CD8-positive, alpha-beta memory T cell (primary cell): ENCODE data around the gene DOCK6. TPM values are rescaled to one million over a fixed set of nuclear protein-coding genes. Genes with fewer than 3 reads are reported as not detected.

Experiments used
- CTCF ChIA-PET: fragments of 350-600 bp; sonication (Branson Sonifier 250); formaldehyde crosslinking; loops from one replicate; lab custom pipeline; 2021; ENCODE audit warnings: antibody characterized with exemption; lab: Charles Lee
- POLR2A ChIA-PET: fragments of 350-600 bp; sonication (Branson Sonifier 250); formaldehyde crosslinking; loops from one replicate; lab custom pipeline; 2021; ENCODE audit warnings: antibody characterized with exemption; lab: Charles Lee
- DNase-seq, 5 donors: peaks; one replicate each; pipeline versions ENCODE4 v3.0.0 to v3.0.0-alpha.2; 2020 to 2022; ENCODE audit warnings: mixed read lengths in 1 of 5
- H3K27ac ChIP-seq: one replicate; pipeline ENCODE4 v1.7.0; 2013; ENCODE audit warnings: low read depth, mild to moderate bottlenecking, low read length, moderate library complexity
- H3K27me3 ChIP-seq: 2 replicates; pipeline ENCODE4 v1.7.0; 2013; ENCODE audit warnings: low read length, mild to moderate bottlenecking; ENCODE audit not compliant: insufficient read depth, poor library complexity, severe bottlenecking
- H3K36me3 ChIP-seq: 2 replicates; pipeline ENCODE4 v1.7.0; 2013; ENCODE audit warnings: mild to moderate bottlenecking, low read length, moderate library complexity; ENCODE audit not compliant: insufficient read depth
- H3K4me1 ChIP-seq: 2 replicates; pipeline ENCODE4 v1.7.0; 2013; ENCODE audit warnings: mild to moderate bottlenecking, low read length, moderate library complexity; ENCODE audit not compliant: insufficient read depth
- H3K4me3 ChIP-seq: 2 replicates; pipeline ENCODE4 v1.7.0; 2013; ENCODE audit warnings: mild to moderate bottlenecking, low read length
- H3K9me3 ChIP-seq: 2 replicates; pipeline ENCODE4 v1.7.0; 2013; ENCODE audit warnings: mild to moderate bottlenecking, low read length
- H3K27ac Mint-ChIP-seq, 8 donors: one replicate each; pipeline ENCODE4 v1.8.0; 2020 to 2021; ENCODE audit warnings: mixed read lengths in 8 of 8, mild to moderate bottlenecking in 6 of 8, inconsistent platforms in 3 of 8, moderate library complexity in 3 of 8
- H3K27me3 Mint-ChIP-seq, 2 donors: one replicate each; pipeline ENCODE4 v1.8.0; 2020 to 2021; ENCODE audit warnings: mixed read lengths in 2 of 2, mild to moderate bottlenecking in 1 of 2, moderate library complexity in 1 of 2
- H3K36me3 Mint-ChIP-seq, 3 donors: one replicate each; pipeline ENCODE4 v1.8.0; 2020 to 2021; ENCODE audit warnings: mixed read lengths in 3 of 3, inconsistent platforms in 1 of 3, mild to moderate bottlenecking in 1 of 3
- H3K4me1 Mint-ChIP-seq, 3 donors: one replicate each; pipeline ENCODE4 v1.8.0; 2020 to 2021; ENCODE audit warnings: mixed read lengths in 3 of 3, inconsistent platforms in 1 of 3, mild to moderate bottlenecking in 1 of 3
- H3K4me3 Mint-ChIP-seq, 7 donors: one replicate each; pipeline ENCODE4 v1.8.0; 2020 to 2021; ENCODE audit warnings: mixed read lengths in 7 of 7, mild to moderate bottlenecking in 6 of 7, moderate library complexity in 4 of 7, inconsistent platforms in 2 of 7
- H3K9me3 Mint-ChIP-seq, 5 donors: one replicate each; pipeline ENCODE4 v1.8.0; 2020 to 2022; ENCODE audit warnings: mixed read lengths in 5 of 5, mild to moderate bottlenecking in 3 of 5, moderate library complexity in 2 of 5, inconsistent platforms in 1 of 5
- polyA plus RNA-seq: library from polyadenylated mRNA; unstranded; fragments of 300-500 nt; fragmentation: Illumina TruSeq; gene quantifications from one replicate; pipeline ENCODE4 v1.2.3, GENCODE V29; 2021
- total RNA-seq, 2 experiments: library from RNA; stranded (reverse); gene quantifications; one replicate each; pipeline ENCODE4 v1.2.3, GENCODE V29; 2021

Gene DOCK6
- total and polyA plus RNA-seq, 3 experiments from 2014 or later: 0.71 to 3.5 (median 2.3) TPM

GRCh38 chr19:11234486-11235075 is 27.7 kb downstream of the DOCK6 start:
- CTCF ChIA-PET: interaction anchor here (0.6 kb wide), 1 partner anchor 63 kb away, joined by 3 read pairs; no protein-coding TSS in a partner anchor
- Histone ChIP-seq H3K9me3 (peaks cover 9% of the 10 kb centered on the region), H3K27ac (no peak overlapping the region), H3K4me1 (no peaks in the 10 kb centered on the region), H3K27me3 (no peaks in the 10 kb centered on the region), H3K36me3 (no peaks in the 10 kb centered on the region), H3K4me3 (no peak overlapping the region)
- Mint-ChIP-seq H3K27ac (no peak overlapping the region), H3K4me3 (no peak overlapping the region), H3K9me3 (peaks cover 5 to 15% (median 10%) of the 10 kb centered on the region in 5 donors), H3K4me1 (no peaks in the 10 kb centered on the region), H3K36me3 (no peaks in the 10 kb centered on the region), H3K27me3 (peaks cover under 1 to 3% of the 10 kb centered on the region in 2 donors)
- POLR2A ChIA-PET: no interaction called here
- no peak for DNase-seq

- DNase-seq: no peak
- H3K4me3 ChIP-seq: no peak overlapping the region
- no peak overlapping the region for H3K27ac Mint-ChIP-seq
- no peaks in the 10 kb centered on the region for H3K4me1 ChIP-seq
- no peaks in the 10 kb centered on the region for H3K4me1 Mint-ChIP-seq
- no peak overlapping the region for H3K4me3 Mint-ChIP-seq
- CTCF ChIA-PET: no interaction called here
- POLR2A ChIA-PET: no interaction called here
- H3K36me3 Mint-ChIP-seq: no peaks in the 10 kb centered on the region
- no peaks in the 10 kb centered on the region for H3K27me3 ChIP-seq
- H3K27ac ChIP-seq: no peak overlapping the region
- no peaks in the 10 kb centered on the region for H3K9me3 ChIP-seq
- no peaks in the 10 kb centered on the region for H3K36me3 ChIP-seq
- H3K9me3 Mint-ChIP-seq: peaks cover 0 to 5% (median 3%) of the 10 kb centered on the region in 5 donors
- peaks cover 1 to 5% of the 10 kb centered on the region in 2 donors for H3K27me3 Mint-ChIP-seq
Observed at GRCh38 chr19:11233073-11233472, 29.3 kb downstream of the DOCK6 start.

DNA sequence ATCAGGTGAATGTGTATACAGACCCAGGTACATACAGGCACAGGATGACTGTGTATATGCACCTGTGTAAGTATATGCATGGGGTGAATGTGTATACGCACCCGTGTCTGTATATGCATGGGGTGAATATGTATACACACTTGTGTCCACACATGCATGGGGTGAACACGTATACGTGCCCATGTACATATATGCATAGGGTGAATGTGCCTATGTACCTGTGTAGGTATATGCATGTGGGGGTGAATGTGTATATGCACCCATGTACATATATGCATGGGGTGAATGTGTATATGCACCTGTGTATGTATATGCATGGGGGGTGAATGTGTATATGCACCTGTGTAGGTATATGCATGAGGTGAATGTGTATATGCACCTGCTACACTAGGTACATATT is 29.8 kb downstream of the DOCK6 start:
- Histone ChIP-seq H3K27me3 (no peaks in the 10 kb centered on the region), H3K27ac (no peak overlapping the region), H3K4me1 (no peaks in the 10 kb centered on the region), H3K9me3 (no peaks in the 10 kb centered on the region), H3K4me3 (no peak overlapping the region), H3K36me3 (no peaks in the 10 kb centered on the region)
- no peak for DNase-seq
- peaks cover 0 to 5% (median 0%) of the 10 kb centered on the region in 5 donors for H3K9me3 Mint-ChIP-seq
- peaks cover 1 to 5% of the 10 kb centered on the region in 2 donors for H3K27me3 Mint-ChIP-seq
- ChIA-PET POLR2A (no interaction called here), CTCF (no interaction called here)
- H3K4me1 Mint-ChIP-seq: no peaks in the 10 kb centered on the region
- H3K27ac Mint-ChIP-seq: no peak overlapping the region
- H3K4me3 Mint-ChIP-seq: no peak overlapping the region
- H3K36me3 Mint-ChIP-seq: no peaks in the 10 kb centered on the region

GRCh38 chr19:11230621-11231386 is 31.5 kb downstream of the DOCK6 start:
- Histone ChIP-seq H3K4me1 (no peaks in the 10 kb centered on the region), H3K27me3 (no peaks in the 10 kb centered on the region), H3K4me3 (no peak overlapping the region), H3K36me3 (no peaks in the 10 kb centered on the region), H3K27ac (no peak overlapping the region), H3K9me3 (no peaks in the 10 kb centered on the region)
- H3K4me1 Mint-ChIP-seq: no peaks in the 10 kb centered on the region
- POLR2A ChIA-PET: no interaction called here
- H3K9me3 Mint-ChIP-seq: peaks cover 0 to 3% (median 0%) of the 10 kb centered on the region in 5 donors
- no peak overlapping the region for H3K27ac Mint-ChIP-seq
- CTCF ChIA-PET: no interaction called here
- H3K4me3 Mint-ChIP-seq: no peak overlapping the region
- H3K36me3 Mint-ChIP-seq: no peaks in the 10 kb centered on the region
- peaks cover 3 to 5% of the 10 kb centered on the region in 2 donors for H3K27me3 Mint-ChIP-seq
- no peak for DNase-seq

DNA sequence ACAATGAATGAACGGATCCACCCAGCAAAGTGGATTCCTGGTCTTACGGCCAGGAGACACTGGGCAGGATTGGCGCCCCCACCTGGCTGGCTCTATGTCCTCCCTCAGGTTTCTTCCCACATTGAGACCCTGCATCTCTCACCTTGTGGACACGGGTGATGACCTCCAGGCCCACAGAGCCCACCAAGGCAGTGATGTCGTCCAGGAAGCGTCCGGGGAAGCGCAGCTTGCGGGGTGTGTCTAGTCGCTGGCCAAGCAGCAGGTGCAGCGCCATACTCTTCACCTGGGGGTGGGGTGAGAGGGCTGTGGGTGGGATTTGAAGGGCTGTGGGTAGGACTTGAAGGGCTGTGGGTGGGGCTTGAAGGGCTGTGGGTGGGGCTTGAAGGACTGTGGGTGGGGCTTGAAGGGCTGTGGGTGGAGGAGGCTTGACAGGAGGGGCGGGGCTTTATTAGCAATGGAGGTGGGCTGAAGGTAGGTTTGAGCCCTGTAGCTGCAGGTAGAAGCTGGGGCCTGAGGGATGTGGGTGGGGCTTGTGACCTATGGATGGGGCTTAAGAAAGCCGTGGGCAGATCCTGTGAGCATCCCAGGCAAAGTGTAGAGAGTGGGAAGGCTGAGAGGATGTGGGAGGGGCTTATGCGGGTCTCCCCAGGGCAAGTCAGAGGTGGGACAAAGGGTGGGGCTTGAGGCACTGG is 35.0 kb downstream of the DOCK6 start:
- Histone ChIP-seq H3K27ac (no peak overlapping the region), H3K27me3 (no peaks in the 10 kb centered on the region), H3K4me1 (no peaks in the 10 kb centered on the region), H3K36me3 (no peaks in the 10 kb centered on the region), H3K9me3 (no peaks in the 10 kb centered on the region), H3K4me3 (no peak overlapping the region)
- no peaks in the 10 kb centered on the region for H3K36me3 Mint-ChIP-seq
- H3K9me3 Mint-ChIP-seq: peaks cover 0 to 6% (median 0%) of the 10 kb centered on the region in 5 donors
- H3K27me3 Mint-ChIP-seq: peaks cover 5 to 6% of the 10 kb centered on the region in 2 donors
- no peak overlapping the region for H3K27ac Mint-ChIP-seq
- ChIA-PET CTCF (no interaction called here), POLR2A (no interaction called here)
- peak in 1 of 5 donors; percentile 6 for DNase-seq
- no peak overlapping the region for H3K4me3 Mint-ChIP-seq
- no peaks in the 10 kb centered on the region for H3K4me1 Mint-ChIP-seq

- CTCF ChIA-PET: no interaction called here
- Histone ChIP-seq H3K9me3 (peaks cover under 1% of the 10 kb centered on the region), H3K4me1 (no peaks in the 10 kb centered on the region), H3K36me3 (no peaks in the 10 kb centered on the region), H3K27me3 (no peaks in the 10 kb centered on the region), H3K27ac (no peak overlapping the region), H3K4me3 (no peak overlapping the region)
- Mint-ChIP-seq H3K27ac (no peak overlapping the region), H3K27me3 (peaks cover 5 to 6% of the 10 kb centered on the region in 2 donors), H3K4me3 (no peak overlapping the region), H3K4me1 (no peaks in the 10 kb centered on the region), H3K9me3 (peaks cover 0 to 9% (median 0%) of the 10 kb centered on the region in 5 donors), H3K36me3 (no peaks in the 10 kb centered on the region)
- POLR2A ChIA-PET: no interaction called here
- DNase-seq: no peak
Observed at GRCh38 chr19:11226716-11227166, 35.6 kb downstream of the DOCK6 start.

GRCh38 chr19:11225815-11226214 is 36.5 kb downstream of the DOCK6 start:
- Mint-ChIP-seq H3K27ac (no peak overlapping the region), H3K9me3 (peaks cover 7 to 16% (median 7%) of the 10 kb centered on the region in 5 donors), H3K4me1 (no peaks in the 10 kb centered on the region), H3K27me3 (peaks cover 6 to 12% of the 10 kb centered on the region in 2 donors), H3K36me3 (peaks cover 0 to 8% (median 0%) of the 10 kb centered on the region in 3 donors), H3K4me3 (no peak overlapping the region)
- ChIA-PET POLR2A (no interaction called here), CTCF (no interaction called here)
- Histone ChIP-seq H3K27me3 (no peaks in the 10 kb centered on the region), H3K36me3 (no peaks in the 10 kb centered on the region), H3K9me3 (peaks cover 6% of the 10 kb centered on the region), H3K27ac (no peak overlapping the region), H3K4me1 (no peaks in the 10 kb centered on the region), H3K4me3 (no peak overlapping the region)
- DNase-seq: no peak

DNA sequence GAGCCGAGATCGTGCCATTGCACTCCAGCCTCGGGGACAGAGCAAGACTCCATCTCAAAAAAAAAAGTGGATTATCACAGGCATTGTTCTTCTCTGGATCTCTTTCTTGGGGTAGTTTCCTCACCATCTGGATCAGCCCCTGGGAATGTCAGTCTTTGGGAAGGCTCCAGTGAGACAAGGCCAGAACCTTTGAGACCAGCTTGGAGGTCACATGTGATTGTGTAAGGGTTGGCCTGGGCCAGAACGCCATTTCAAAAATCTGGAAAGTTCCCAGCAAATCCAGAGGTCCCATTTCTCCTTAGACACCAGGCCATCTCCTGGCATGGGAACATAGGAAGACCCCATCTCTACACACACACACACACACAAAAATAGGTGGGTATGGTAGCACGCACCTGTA is 37.2 kb downstream of the DOCK6 start:
- H3K9me3 ChIP-seq: peaks cover 6% of the 10 kb centered on the region
- CTCF ChIA-PET: no interaction called here
- H3K4me3 Mint-ChIP-seq: no peak overlapping the region
- no peaks in the 10 kb centered on the region for H3K27me3 ChIP-seq
- H3K4me1 Mint-ChIP-seq: no peaks in the 10 kb centered on the region
- H3K36me3 ChIP-seq: no peaks in the 10 kb centered on the region
- no peaks in the 10 kb centered on the region for H3K4me1 ChIP-seq
- DNase-seq: no peak
- H3K27me3 Mint-ChIP-seq: peaks cover 7 to 16% of the 10 kb centered on the region in 2 donors
- peaks cover 0 to 12% (median 3%) of the 10 kb centered on the region in 3 donors for H3K36me3 Mint-ChIP-seq
- POLR2A ChIA-PET: no interaction called here
- no peak overlapping the region for H3K27ac ChIP-seq
- no peak overlapping the region for H3K4me3 ChIP-seq
- peaks cover 10 to 20% (median 11%) of the 10 kb centered on the region in 5 donors for H3K9me3 Mint-ChIP-seq
- no peak overlapping the region for H3K27ac Mint-ChIP-seq
